GM10266 (cell line): Measurements from ENCODE around the gene AXIN2.

Experiments
- DNase-seq: peaks from one replicate; pipeline ENCODE4 v3.0.0; 2012; ENCODE audit errors: extremely low spot score
- TF ChIP-seq, protein P1 (sequence below): IDR thresholded peaks from 2 replicates; pipeline ENCODE4 v1.5.1; 2012; ENCODE audit warnings: mild to moderate bottlenecking, low read depth; ENCODE audit not compliant: control insufficient read depth, insufficient read depth; ENCODE audit errors: missing control alignments

Gene AXIN2

DNA sequence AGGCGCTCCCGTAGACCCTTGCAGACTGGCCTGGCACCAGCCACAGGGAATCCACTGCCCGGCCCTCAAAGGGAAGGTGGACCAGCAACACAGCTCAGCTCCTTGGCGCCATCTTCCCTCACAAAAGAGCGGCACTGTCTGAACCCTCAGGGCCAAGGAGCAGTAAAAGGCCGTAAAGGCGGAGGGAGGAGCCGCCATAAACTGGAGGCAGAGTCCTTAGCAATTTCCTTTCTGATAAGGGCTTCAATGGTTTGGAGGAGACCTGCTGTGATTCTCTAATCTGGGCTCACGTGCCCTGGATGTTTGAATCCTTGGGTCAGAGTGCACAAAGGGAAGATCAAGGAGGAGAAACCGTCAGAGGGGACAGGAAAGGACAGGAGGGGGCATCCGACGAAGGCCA, 15.5 kb upstream of the AXIN2 start:
- TF ChIP-seq, protein P1, sequence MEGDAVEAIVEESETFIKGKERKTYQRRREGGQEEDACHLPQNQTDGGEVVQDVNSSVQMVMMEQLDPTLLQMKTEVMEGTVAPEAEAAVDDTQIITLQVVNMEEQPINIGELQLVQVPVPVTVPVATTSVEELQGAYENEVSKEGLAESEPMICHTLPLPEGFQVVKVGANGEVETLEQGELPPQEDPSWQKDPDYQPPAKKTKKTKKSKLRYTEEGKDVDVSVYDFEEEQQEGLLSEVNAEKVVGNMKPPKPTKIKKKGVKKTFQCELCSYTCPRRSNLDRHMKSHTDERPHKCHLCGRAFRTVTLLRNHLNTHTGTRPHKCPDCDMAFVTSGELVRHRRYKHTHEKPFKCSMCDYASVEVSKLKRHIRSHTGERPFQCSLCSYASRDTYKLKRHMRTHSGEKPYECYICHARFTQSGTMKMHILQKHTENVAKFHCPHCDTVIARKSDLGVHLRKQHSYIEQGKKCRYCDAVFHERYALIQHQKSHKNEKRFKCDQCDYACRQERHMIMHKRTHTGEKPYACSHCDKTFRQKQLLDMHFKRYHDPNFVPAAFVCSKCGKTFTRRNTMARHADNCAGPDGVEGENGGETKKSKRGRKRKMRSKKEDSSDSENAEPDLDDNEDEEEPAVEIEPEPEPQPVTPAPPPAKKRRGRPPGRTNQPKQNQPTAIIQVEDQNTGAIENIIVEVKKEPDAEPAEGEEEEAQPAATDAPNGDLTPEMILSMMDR, result no peak
- DNase-seq, result no peak

DNA sequence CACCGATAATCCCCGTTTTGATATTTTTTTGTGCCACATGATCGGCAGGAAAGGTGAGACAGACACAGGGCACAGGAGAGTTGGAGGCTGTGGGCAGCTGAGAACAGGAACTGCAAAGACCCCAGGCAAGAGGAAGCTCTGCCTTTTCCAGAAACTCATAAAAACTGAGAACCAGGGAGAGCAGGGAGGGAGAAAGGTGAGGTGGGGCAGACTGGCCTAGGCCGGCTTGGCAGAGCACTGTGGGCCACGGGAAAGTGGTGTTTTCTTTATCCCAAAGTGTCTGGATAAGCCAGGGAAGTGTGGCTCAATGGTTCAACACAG, 11.8 kb upstream of the AXIN2 start:
- TF ChIP-seq, protein P1, result no peak
- no peak for DNase-seq

DNA sequence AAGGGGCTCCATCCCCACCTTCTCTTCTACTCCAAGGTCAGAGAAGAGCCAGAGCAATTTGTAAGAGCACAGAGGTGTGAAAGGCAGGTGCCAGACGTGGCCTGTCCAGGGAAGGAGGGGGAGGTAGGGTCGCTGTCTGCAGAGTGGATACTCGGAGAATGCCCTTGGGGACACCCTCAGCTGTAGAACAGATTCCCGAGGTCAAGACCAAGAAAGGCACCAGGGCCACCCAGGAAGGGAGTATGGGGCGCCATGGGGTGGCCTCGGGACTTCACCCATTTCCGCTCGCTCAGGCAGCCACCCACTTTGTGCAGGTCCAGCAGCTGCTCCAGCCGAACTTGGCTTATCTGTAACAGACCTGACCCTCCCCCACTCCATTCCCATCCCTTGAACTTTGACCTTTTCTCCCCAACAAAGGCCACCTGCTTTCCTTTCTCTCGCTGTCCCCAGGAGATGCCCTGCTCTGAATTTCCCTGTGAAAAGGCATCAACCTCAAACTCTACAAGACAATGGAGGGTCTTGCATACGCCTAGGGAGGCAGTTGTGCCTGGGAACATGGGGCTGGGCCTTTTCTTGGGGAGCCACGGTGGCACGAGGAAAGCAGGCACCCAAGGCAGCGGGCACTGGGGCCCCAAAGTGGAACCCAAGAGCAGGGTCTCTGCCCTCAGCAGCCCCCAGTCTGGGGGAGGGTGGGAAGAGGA, 11.3 kb upstream of the AXIN2 start:
- no peak for DNase-seq
- TF ChIP-seq, protein P1, result no peak

GRCh38 chr17:65572186-65572580, 10.7 kb upstream of the AXIN2 start:
- DNase-seq, result no peak

GRCh38 chr17:65568918-65569317, 7.5 kb upstream of the AXIN2 start:
- DNase-seq, result no peak
- TF ChIP-seq, protein P1, result no peak

More at GRCh38 chr17:65572186-65572580, 10.7 kb upstream of the AXIN2 start:
- TF ChIP-seq, protein P1, result no peak

DNA sequence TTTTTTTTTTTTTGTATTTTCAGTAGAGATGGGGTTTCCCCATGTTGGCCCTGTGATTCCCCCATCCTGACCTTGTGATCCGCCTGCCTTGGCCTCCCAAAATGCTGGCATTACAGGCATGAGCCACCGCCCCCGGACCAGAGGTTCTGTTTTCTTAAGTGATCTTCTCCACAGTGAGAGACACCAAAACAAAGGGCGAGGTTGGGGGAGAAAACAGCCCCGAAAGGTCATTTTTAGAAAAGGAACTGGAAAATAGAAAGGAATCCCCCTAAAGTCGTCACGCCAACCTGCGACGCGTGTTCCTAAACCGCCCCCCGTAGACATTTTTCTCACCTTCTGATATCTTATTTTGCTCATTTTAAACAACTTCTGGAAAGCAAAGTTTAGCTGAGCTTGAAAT, 6.1 kb upstream of the AXIN2 start:
- TF ChIP-seq, protein P1, result no peak
- DNase-seq, result no peak

- DNase-seq, result no peak
- TF ChIP-seq, protein P1, result no peak
Observed at GRCh38 chr17:65565559-65565958, 4.1 kb upstream of the AXIN2 start.
